H1 (cell line): Measurements from ENCODE around the gene SIX1. TPM values are rescaled to one million over a fixed set of nuclear protein-coding genes. Genes with fewer than 3 reads are reported as not detected.

ENCODE experiments used
- EP300 ChIP-seq, 2 experiments: IDR thresholded peaks; 1 replicate in 1 of 2; 2 replicates in 1 of 2; pipeline ENCODE4 v1.6.1; 2011 to 2012; ENCODE audit warnings: low read depth in 2 of 2, low read length in 2 of 2, mild to moderate bottlenecking in 2 of 2, borderline replicate concordance in 1 of 2, inconsistent platforms in 1 of 2, moderate library complexity in 1 of 2
- RNF2 ChIP-seq: fragments of 200-900, 300-1000 bp; sonication (generic); IDR thresholded peaks from 2 replicates; pipeline ENCODE4 v1.7.1; 2016; ENCODE audit warnings: borderline replicate concordance, low read depth, mild to moderate bottlenecking, antibody characterized with exemption, low read length; ENCODE audit not compliant: poor library complexity, severe bottlenecking; ENCODE audit errors: missing control alignments
- RXRA ChIP-seq: IDR thresholded peaks from 2 replicates; pipeline ENCODE4 v1.6.1; 2011; ENCODE audit warnings: low read depth, mild to moderate bottlenecking, low read length, moderate library complexity; ENCODE audit not compliant: insufficient read depth
- SIX5 ChIP-seq: IDR thresholded peaks from 2 replicates; pipeline ENCODE4 v1.6.1; 2011; ENCODE audit warnings: mild to moderate bottlenecking, low read depth, low read length
- TAF7 ChIP-seq: optimal IDR thresholded peaks from 2 replicates; pipeline ENCODE3; 2011; ENCODE audit warnings: low read depth, mild to moderate bottlenecking, inconsistent platforms, low read length, moderate library complexity, borderline replicate concordance
- USF2 ChIP-seq: IDR thresholded peaks from 2 replicates; pipeline ENCODE4 v1.6.1; 2011; ENCODE audit warnings: low read length, improper control_type of control experiment
- polyA plus RNA-seq, 7 experiments: library from polyadenylated mRNA; depleted of rRNA in 3 of 7; stranded (reverse) in 5 of 7; unstranded in 2 of 7; fragments of >200 nt in 5 of 7; fragments of 200-250 nt in 2 of 7; gene quantifications; 1 replicate in 5 of 7; 2 replicates in 1 of 7; 4 replicates in 1 of 7; pipeline versions ENCODE4 v1.2.1 to v1.2.3, GENCODE V29; 2011 to 2013; ENCODE audit warnings: missing spikeins in 2 of 7, mixed read lengths in 2 of 7
- total RNA-seq: library from RNA; stranded (reverse); fragmentation: NEBNext Ultra II Directional; extraction: Animal tissue kit (Norgen Biotek cat#: 25700); gene quantifications from 2 replicates; pipeline ENCODE4 v1.2.1, GENCODE V29; 2021

Gene SIX1
- total and polyA plus RNA-seq, 2 of the 8 experiments (the other 6 are each of a cell fraction or from before 2014, with no cell fraction given): 0.03 to 0.69 TPM

GRCh38 chr14:60662982-60663381, 13.7 kb upstream of the SIX1 start (continued):
- TF ChIP-seq EP300 (IDR thresholded peaks at IDR 0.05; ENCODE audit: borderline replicate concordance in 1 of 2, low read depth in 2 of 2, low read length in 2 of 2) (no peak), TAF7 (no peak), RXRA (no peak), USF2 (no peak), SIX5 (no peak), RNF2 (no peak)
